Keratinocyte (primary cell): Measurements from ENCODE around the gene RRP1B. TPM values are rescaled to one million over a fixed set of nuclear protein-coding genes. Genes with fewer than 3 reads are reported as not detected.

Experiments used
- DNase-seq: peaks from one replicate; pipeline ENCODE4 v3.0.0-alpha.2; 2011; ENCODE audit warnings: low read depth, missing footprints, low spot score
- FAIRE-seq: peaks from 2 replicates; lab custom pipeline; 2011; peaks lifted over from hg19 to GRCh38; lab: Jason Lieb, UNC
- H2AFZ ChIP-seq: 2 replicates; pipeline ENCODE4 v1.6.0; 2012; ENCODE audit warnings: low read length, control low read depth, inconsistent platforms; ENCODE audit not compliant: control insufficient read depth
- H3K27ac ChIP-seq: 2 replicates; pipeline ENCODE4 v1.5.1; 2011; ENCODE audit warnings: low read length; ENCODE audit not compliant: control insufficient read depth, insufficient read depth
- H3K27me3 ChIP-seq: 3 replicates; pipeline ENCODE4 v1.6.0; 2011; ENCODE audit warnings: low read length; ENCODE audit not compliant: control insufficient read depth, insufficient read depth; ENCODE audit errors: extremely low read depth
- H3K36me3 ChIP-seq, 2 experiments: 2 replicates in 1 of 2; 3 replicates in 1 of 2; pipeline ENCODE4 v1.5.1; 2011; ENCODE audit warnings: low read length in 2 of 2, mild to moderate bottlenecking in 1 of 2; ENCODE audit not compliant: control insufficient read depth in 2 of 2, insufficient read depth in 2 of 2; ENCODE audit errors: extremely low read depth in 1 of 2
- H3K4me1 ChIP-seq: 3 replicates; pipeline ENCODE4 v1.5.1; 2011; ENCODE audit warnings: low read length; ENCODE audit not compliant: control insufficient read depth, insufficient read depth; ENCODE audit errors: extremely low read depth
- H3K4me2 ChIP-seq: 3 replicates; pipeline ENCODE4 v1.6.0; 2011; ENCODE audit warnings: low read depth, low read length; ENCODE audit not compliant: control insufficient read depth, insufficient read depth; ENCODE audit errors: extremely low read depth
- H3K4me3 ChIP-seq, 3 experiments: fragments of 200-600 bp in 1 of 3; sonication (generic) in 1 of 3; 2 replicates in 2 of 3; 3 replicates in 1 of 3; pipeline ENCODE4 v1.5.1; 2011 to 2016; ENCODE audit warnings: low read length in 3 of 3, mild to moderate bottlenecking in 3 of 3, control low read depth in 2 of 3, inconsistent platforms in 1 of 3, low read depth in 1 of 3, mixed read lengths in 1 of 3, mixed run types in 1 of 3, moderate library complexity in 1 of 3; ENCODE audit not compliant: control insufficient read depth in 2 of 3, insufficient read depth in 2 of 3; ENCODE audit errors: extremely low read depth in 1 of 3
- H3K79me2 ChIP-seq: 2 replicates; pipeline ENCODE4 v1.6.0; 2012; ENCODE audit warnings: low read length; ENCODE audit not compliant: control insufficient read depth, insufficient read depth
- H3K9ac ChIP-seq: 3 replicates; pipeline ENCODE4 v1.6.0; 2011; ENCODE audit warnings: low read length; ENCODE audit not compliant: control insufficient read depth, insufficient read depth; ENCODE audit errors: extremely low read depth
- H3K9me1 ChIP-seq: 3 replicates; pipeline ENCODE4 v1.6.0; 2011; ENCODE audit warnings: low read length; ENCODE audit not compliant: control insufficient read depth, insufficient read depth; ENCODE audit errors: extremely low read depth
- H3K9me3 ChIP-seq: 2 replicates; pipeline ENCODE4 v1.5.1; 2012; ENCODE audit warnings: low read depth, low read length; ENCODE audit not compliant: control insufficient read depth
- H4K20me1 ChIP-seq: 3 replicates; pipeline ENCODE4 v1.6.0; 2011; ENCODE audit warnings: low read length; ENCODE audit not compliant: control insufficient read depth, insufficient read depth; ENCODE audit errors: extremely low read depth
- CTCF ChIP-seq, 3 experiments: IDR thresholded peaks in 1 of 3; conservative IDR thresholded peaks in 1 of 3; optimal IDR thresholded peaks in 1 of 3; 2 replicates in 2 of 3; 3 replicates in 1 of 3; pipeline versions ENCODE3 to v1.5.1; 2011; ENCODE audit warnings: low read length in 3 of 3, mild to moderate bottlenecking in 3 of 3, moderate library complexity in 2 of 3, control low read depth in 1 of 3, inconsistent platforms in 1 of 3; ENCODE audit not compliant: insufficient read depth in 2 of 3; ENCODE audit errors: extremely low read depth in 1 of 3
- EZH2 ChIP-seq: IDR thresholded peaks from one replicate; pipeline ENCODE4 v1.6.1; 2012; ENCODE audit warnings: inconsistent platforms, mild to moderate bottlenecking, low read length, moderate library complexity
- dilution Hi-C: fragments of 300-500 bp; cut with MboI; formaldehyde crosslinking; loops from one replicate; pipeline ENCODE4 v1.7.0; 2020; ENCODE audit warnings: low sequenced_read_pairs; ENCODE audit not compliant: extremely low pct_ligation_motif_present
- polyA plus RNA-seq, 5 experiments: library from polyadenylated mRNA; depleted of rRNA in 3 of 5; stranded (reverse) in 3 of 5; stranded (forward) in 1 of 5; unstranded in 1 of 5; fragments of >200 nt; gene quantifications; 1 replicate in 1 of 5; 2 replicates in 3 of 5; 3 replicates in 1 of 5; pipeline versions ENCODE4 v1.2.1 to v1.2.3, GENCODE V29; 2011 to 2012; ENCODE audit warnings: missing spikeins in 2 of 5, low read depth in 1 of 5, low replicate concordance in 1 of 5

RRP1B gene
- polyA plus RNA-seq, 1 donor (not counting 4 experiments of a cell fraction or from before 2014, with no cell fraction given) = 19.8 TPM

GRCh38 chr21:43723648-43724047 lies 64.3 kb downstream of the RRP1B start:
- peaks cover 5% of the 10 kb centered on the region for H3K9me1 ChIP-seq
- H3K79me2 ChIP-seq = peaks cover 78% of the 10 kb centered on the region
- H3K9me3 ChIP-seq = no peaks in the 10 kb centered on the region
- H3K4me3 ChIP-seq = no peak overlapping the region
- H3K4me1 ChIP-seq = peaks cover 56% of the 10 kb centered on the region
- H3K4me2 ChIP-seq = no peak overlapping the region
- no peak for TF ChIP-seq CTCF (optimal IDR thresholded peaks at IDR 0.05 in 1 of 3, IDR thresholded peaks at IDR 0.05 in 1 of 3, conservative IDR thresholded peaks at IDR 0.05 in 1 of 3; ENCODE audit: extremely low read depth in 1 of 3, insufficient read depth in 2 of 3, low read length in 3 of 3)
- no peak for TF ChIP-seq EZH2
- peaks cover 7 to 10% of the 10 kb centered on the region in 2 experiments for H3K36me3 ChIP-seq
- H3K27me3 ChIP-seq = no peaks in the 10 kb centered on the region
- H4K20me1 ChIP-seq = peaks cover 8% of the 10 kb centered on the region
- FAIRE-seq (no peak), DNase-seq (no peak)
- H3K9ac ChIP-seq = no peak overlapping the region
- H3K27ac ChIP-seq = no peak overlapping the region
- no peak overlapping the region for H2AFZ ChIP-seq
- dilution Hi-C loops = no loop called here

- no peaks in the 10 kb centered on the region for H3K9me3 ChIP-seq
- H3K4me2 ChIP-seq = no peak overlapping the region
- dilution Hi-C loops = no loop called here
- FAIRE-seq = no peak
- H3K27me3 ChIP-seq = no peaks in the 10 kb centered on the region
- peaks cover 43% of the 10 kb centered on the region for H3K4me1 ChIP-seq
- no peaks in the 10 kb centered on the region for H4K20me1 ChIP-seq
- no peak overlapping the region for H3K4me3 ChIP-seq
- TF ChIP-seq CTCF (optimal IDR thresholded peaks at IDR 0.05 in 1 of 3, IDR thresholded peaks at IDR 0.05 in 1 of 3, conservative IDR thresholded peaks at IDR 0.05 in 1 of 3; ENCODE audit: extremely low read depth in 1 of 3, insufficient read depth in 2 of 3, low read length in 3 of 3) (no peak), EZH2 (no peak)
- no peak for DNase-seq
- H3K9me1 ChIP-seq = peaks cover 9% of the 10 kb centered on the region
- no peak overlapping the region for H3K9ac ChIP-seq
- H2AFZ ChIP-seq = no peak overlapping the region
- no peak overlapping the region for H3K27ac ChIP-seq
- peaks cover 76% of the 10 kb centered on the region for H3K79me2 ChIP-seq
- peaks cover 12 to 20% of the 10 kb centered on the region in 2 experiments for H3K36me3 ChIP-seq
These were observed 67.5 kb downstream of the RRP1B start for GRCh38 chr21:43726686-43727518.
